Activated CD8-positive, alpha-beta memory T cell treated with anti-CD3 and anti-CD28 coated beads for 1 hour (primary cell): ENCODE results near the gene MAN1B1.
"Not testable (repeated sequence)": the region's sequence is repeated elsewhere in the genome, so short reads cannot be mapped to it uniquely, and the experiment has no call there.

Experiments used
- DNase-seq, 2 donors: peaks; one replicate each; pipeline ENCODE4 v3.0.0-alpha.2; 2020; ENCODE audit warnings: low read depth in 1 of 2; ENCODE audit errors: extremely low read depth in 1 of 2

Gene MAN1B1

DNA sequence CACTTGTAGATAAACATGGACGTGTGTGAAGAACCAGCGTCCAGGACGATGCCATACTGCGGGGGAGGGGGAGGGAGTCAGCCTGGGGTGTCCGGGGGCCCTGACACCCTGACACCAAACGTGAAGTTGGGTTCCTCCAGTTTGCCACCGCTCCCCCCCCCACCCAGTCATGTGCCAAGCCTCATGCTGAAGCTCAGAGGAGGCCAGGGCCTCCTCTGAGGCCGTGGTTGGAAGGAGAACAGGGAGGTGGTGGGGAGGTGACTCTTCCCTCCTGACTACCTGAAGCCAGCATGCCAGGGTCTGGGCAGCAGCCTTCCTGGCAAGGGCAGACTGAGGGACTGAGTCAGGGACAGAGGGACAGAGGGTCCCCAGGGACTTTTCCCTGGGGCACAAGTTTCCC is 34.5 kb upstream of the MAN1B1 start:
- no peak for DNase-seq

DNA sequence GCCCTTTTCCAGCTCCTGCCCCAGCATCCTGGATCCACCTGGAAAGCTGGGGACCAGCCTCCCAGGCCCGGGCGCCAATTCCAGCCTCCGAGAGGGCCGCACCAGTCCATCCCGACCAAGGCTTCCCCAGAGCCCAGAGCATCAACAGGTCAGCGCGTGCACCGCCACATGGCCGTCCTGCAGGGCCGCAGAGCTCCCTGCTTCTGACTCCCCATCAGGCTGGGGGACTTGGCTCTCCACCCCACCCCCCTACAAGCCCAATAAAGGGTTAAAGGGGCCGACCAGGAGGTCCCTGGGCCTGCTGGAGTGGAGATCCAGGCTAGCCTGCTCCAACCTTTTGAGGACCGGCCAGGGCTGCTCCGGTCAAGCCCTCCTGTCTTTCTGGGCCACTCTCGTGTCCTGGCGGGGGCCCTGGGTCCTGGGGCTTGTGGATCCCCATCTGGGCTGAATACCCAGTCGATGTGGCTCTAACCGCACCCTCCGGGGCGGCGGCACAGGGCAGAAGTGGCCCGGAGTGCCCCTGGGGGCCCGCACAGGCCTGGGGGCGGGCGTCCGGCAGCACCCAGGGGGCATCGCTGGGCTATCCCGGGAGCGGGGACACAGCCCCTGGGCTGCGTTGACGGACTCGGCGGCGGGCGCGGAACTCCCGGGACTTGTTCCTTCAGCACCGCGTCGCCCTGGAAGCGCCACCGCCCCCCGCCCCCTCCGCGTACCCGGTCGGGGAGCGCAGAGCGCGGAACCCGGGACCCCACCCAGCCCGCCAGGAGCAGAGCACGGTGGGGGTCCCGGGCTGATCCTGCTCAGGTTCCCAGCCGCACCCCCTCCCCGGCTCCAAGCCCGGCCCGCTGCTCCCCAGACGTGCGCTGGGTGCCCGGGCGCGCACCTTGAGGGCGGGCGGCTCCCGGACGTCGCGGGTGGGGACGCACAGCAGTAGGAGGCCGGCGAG is 33.5 kb upstream of the MAN1B1 start:
- DNase-seq = no peak

DNA sequence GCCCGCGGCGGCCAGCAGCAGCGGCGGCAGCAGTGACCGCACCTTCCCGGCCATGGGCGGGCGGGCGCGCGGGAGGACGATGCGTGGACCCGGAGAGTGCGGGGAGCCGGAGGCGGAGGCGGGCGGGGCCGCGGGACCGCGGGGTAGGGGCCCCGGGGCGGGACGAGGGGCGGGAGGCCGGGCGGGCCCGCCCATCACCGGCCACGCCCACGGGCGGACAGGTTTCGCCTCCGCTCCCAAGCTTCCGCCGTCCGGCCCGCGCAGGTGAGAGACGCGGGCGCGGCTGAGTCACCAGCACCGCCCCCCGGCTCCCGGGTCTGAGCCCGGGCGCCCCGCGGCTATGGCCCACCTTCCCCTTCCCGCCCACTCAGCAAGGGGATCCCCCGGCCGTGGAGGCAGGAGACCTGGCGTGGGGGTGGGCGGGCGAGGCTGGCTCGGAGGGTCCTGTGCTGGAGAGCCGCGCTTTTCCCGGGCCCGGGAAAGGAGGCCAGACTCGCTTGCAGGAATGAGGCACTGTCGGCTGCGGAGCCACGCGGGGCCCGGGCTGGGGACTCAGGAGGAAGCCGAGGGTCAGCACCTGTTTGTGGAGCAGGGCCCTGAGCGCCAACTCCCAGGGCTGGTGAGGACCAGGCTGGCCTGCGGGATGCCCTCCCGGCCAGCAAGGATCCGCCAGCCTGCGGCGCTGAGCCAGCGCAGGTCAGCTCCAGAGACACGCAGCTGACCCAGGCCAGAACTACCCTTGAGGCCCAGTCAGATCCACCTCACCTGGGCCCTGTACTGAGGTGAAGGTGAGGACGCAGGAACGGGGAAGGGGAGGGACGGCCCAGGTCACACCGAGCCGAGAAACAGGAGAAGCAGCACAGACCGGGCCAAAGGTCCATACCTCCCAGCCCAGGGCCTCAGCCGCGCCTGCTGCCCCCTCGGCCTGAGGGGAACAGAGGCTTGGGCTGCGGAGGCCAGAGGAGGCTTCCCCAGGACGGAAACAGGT is 32.5 kb upstream of the MAN1B1 start, which contains the start of gene ENTPD2:
Gene ENTPD2, minus strand, starts transcription at position 118 of the 988 bp plus-strand sequence. Its CDS starts 64 bp downstream, at position 54.
- no peak for DNase-seq

DNA sequence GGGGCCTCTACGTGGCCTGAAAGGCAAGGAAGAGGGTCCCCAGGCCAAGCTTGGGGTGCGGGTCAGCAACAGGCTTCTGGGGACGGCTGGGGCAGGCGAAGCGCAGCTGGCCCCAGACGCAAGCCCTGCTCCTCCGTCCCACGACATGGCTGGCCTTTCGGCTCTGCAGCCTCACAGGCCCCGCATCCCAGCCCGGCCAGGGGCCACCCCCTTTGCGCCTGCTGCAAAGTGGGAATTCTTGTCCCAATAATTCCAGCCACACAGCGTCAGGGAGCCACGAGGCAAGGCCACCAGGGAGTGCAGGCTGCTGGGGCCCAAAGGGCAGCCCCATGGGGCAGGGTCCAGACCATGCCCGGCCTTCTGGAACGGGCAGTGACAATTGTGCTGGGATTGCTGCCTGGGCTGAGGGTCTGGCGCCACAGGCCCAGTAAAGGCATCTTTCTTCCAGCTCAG is 31.8 kb upstream of the MAN1B1 start:
- no peak for DNase-seq

DNA sequence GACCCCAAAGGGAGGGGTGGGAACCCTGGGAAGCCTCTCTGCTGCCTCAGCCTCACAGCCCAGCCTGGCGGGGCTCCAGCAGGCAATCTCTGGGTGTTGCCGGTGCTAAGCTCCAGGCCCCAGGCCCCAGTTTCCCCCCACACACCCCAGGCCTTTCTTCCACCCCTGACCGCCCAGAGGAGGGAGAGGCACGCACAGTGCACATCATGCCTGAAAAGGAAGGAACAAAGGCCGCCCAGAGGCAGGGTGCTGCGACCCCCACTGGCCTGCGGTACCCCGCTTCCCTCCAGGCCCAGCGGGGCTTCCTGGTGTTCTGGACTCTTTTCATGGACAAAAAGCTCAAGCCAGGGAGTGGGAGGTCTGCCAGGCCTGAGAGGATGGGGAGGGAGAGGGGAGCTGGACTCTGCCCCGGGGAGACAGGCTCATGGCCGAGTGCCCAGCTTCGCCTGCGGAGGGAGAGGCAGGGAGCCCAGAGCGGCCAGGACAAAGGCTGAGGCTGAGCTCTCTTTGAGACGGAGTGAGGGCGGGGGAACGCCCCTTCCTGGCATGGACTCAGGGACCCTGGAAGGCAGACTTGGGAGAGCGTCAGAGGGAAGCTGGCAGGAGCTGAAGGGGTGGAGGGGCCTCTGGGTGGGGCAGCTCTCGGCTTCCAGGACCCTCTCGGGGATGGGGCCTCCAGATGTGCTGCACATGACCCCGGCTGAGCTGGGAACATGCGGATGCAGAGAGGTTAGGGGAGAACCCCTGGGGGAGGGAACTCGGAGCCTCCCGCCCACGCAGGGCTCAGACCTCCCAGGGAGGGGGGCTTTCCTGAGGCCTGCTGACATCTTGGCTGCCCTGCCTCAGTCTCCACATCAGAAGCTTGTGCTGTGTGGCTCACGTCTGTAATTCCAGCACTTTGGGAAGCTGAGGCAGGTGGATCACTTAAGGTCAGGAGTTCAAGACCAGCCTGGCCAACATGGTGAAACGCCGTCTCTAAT is 31.1 kb upstream of the MAN1B1 start:
- DNase-seq = no peak

DNA sequence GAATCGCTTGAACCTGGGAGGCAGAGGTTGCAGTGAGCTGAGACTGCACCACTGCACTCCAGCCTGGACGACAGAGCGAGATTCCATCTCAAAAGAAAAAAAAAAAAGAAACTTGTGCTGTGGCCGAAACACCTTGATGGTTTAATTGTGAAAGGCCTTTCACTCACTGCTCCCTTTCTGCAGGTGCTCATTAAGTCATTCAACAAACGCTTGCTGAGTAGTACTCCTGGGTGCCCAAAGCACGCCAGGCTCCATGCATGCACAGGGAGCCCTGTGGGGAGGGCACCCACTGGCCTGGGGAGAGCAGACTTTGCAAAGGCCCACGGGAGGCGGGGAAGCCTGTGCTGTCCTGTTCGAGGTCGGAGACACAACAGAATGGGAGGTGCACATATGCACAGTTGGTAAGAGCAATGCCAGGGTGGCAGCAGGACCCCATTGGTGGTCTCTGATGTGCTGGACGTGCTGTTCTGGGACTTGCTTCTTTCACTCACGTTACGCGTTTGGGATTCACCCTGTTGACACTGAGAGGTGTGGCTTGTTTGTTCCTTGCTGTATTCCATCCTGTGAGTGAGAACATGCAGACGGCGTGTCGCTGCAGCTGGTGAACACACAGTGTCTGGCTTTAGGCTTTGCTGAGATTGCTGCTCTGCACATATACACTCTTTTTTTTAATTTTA is 29.9 kb upstream of the MAN1B1 start:
- no peak for DNase-seq

DNA sequence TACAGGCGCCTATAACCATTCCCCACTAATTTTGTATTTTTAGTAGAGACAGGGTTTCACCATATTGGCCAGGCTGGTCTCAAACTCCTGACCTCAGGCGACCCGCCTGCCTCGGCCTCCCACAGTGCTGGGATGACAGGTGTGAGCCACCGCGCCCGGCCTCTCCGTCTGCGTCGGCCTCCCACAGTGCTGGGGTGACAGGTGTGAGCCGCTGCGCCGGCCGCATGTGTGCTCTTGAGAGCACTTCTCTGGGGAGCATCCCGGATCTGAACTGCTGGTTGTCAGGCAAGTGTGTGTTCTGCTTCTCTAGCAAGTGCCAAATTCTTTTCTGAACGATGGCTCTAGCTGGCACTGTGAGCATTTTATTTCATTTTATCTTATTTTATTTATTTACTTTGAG is 29.2 kb upstream of the MAN1B1 start:
- no peak for DNase-seq

DNA sequence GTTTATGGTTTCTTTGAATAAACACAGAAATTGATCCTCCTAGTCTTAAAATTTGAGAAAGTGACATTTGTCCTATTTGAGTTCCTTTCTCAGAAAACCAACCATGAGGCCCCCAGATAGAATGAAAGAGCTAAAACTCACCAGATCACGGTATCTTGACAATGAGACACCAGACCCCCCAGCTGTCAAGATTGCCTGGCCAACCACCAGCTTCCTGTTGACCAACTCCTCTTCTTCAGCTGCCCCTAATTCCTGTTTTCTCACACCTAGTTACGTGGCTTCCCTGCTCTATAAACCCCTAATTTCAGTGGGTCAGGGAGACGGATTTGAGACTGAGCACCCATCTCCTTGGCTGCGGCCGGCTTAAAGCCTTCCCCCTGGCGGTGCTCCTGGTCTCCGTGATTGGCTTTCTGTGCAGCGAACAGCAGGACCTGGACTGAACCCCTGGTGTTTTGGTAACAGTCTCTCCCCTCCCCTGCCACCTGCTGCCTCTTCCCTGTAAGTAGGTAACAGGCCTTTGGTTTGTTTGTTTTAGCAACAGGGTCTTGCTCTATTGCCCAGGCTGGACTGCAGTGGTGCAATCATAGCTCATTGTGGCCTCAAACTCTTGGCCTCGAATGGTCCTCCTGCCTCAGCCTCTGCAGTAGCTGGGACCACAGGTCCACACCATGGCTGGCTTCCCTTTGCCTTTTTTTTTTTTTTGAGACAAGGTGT is 28.1 kb upstream of the MAN1B1 start:
- no peak for DNase-seq

DNA sequence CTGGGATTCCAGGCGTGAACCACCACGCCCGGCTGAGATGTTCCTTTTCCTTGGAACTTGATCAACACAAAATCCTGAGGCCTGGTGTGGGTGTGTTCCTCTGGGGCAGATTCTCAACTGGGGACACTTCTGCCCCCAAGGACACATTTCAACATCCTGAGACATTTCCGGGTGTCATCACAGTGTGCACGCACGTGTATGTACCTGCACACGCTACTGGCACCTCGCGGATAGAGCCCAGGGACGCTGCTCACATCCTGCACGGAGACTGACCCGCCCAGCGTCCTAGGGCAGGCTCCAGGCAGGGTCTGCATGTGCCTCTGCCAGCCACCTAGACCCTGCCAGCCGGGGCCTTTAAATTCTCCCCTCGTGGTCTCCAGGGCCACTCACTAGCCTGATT is 24.4 kb upstream of the MAN1B1 start:
- DNase-seq = no peak

DNA sequence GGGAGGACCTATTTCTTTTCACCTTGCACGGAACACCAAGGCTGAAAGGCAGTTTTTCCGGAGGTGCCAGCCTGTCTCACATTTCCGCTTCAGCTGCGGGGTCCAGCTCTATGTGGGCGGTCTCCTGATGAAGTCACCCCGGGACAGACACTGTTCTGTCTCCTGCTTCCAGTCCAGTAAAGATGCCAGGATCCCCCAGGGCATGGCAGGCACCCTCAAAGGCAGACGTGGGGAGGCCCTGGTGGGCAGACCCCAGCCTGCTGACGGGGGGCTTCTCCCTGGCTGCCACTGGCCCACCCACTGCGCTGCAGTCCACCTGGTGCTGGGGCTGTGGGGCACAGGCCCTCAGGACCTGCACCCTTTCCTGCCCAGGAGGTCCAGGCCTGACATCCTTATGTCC is 24.0 kb upstream of the MAN1B1 start:
- DNase-seq = not testable (repeated sequence)

DNA sequence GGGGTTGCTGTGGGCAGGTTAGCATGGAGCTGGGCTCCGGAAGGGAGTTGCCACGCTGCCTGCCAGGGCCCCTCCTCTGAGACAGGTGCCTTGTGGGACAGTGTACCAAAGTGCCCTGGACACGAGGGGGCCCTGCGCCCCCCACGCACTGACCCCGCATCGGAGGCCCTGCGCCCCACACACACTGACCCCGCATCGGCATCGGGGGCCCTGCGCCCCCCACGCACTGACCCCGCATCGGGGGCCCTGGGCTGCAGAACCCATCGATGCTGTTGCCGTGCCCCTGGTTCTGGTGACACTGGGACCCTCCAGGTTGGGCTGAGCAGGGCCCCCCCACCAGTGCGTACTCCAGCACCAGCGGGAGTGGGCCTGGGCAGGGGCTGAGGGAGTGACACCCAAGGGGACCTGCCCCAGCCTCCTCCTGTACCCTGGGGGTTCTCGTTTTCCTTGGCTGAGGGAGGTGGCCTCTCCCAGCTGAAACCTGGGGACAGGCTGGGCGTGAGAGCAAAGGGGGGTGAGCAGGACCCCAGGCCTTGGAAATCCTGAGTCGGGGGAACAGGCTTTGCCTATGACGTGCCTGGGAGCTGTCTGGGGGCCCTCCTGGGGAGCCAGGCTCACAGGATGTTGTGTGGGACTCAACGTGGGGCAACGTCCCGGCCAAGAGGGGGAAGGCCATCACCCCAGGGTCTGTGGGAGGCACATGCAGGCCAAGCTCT is 23.3 kb upstream of the MAN1B1 start:
- DNase-seq = no peak

DNA sequence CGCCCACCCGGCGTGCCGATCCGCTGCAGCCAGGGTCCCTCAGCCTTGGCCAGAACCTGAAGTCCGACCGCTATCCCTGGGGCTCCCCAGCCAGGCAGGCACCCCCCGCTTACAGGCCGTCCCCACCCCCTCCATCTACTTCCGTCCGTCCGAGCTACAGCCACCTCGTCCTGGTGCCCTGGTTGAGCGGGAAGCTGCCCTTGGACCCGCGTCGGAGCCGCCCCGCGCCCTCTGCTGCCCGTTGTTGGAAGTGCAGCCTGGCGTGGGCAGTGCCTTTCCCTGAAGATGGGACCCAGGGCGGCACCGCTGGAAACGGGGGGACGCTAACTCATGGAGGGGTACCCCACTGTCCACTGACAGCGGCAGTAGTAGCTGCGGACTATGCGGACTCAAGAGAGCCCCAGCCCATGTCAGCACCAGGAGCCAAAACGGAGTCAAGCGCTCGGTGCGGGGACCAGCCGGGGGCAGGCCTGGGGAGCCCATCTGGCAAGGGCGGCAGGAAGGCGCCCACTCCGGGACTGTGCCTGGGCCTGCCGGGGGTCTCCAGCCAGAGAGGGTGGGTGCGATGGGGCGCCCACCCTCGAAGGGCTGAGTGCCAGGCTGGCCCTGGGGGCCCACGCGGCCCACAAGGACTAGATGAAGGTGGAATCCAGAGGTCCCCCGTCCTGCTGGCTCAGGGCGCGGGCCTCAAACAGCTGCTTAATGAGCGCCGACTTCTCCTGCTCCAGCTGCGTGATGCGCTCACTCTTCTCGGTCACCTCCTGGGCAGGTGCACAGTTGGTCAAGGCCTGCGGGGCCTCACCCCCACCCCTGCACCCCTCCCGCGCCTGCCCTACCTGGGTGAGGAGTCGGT is 22.5 kb upstream of the MAN1B1 start:
- DNase-seq = peak in 1 of 2 donors; percentile 53

DNA sequence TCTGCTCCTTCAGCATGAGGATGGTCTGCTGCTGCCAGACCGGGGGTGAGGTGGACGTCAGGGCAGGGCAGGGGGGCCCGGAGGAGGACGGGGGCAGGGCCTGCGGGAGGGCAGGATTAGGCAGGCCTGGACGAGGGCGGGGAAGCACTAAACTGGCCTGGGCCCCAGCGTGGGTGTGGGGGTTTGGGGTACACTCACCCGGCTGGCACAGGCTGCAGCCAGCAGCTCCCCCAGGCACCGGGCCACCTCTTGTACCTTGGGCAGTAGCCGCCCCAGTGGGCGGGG is 22.0 kb upstream of the MAN1B1 start:
- no peak for DNase-seq

DNA sequence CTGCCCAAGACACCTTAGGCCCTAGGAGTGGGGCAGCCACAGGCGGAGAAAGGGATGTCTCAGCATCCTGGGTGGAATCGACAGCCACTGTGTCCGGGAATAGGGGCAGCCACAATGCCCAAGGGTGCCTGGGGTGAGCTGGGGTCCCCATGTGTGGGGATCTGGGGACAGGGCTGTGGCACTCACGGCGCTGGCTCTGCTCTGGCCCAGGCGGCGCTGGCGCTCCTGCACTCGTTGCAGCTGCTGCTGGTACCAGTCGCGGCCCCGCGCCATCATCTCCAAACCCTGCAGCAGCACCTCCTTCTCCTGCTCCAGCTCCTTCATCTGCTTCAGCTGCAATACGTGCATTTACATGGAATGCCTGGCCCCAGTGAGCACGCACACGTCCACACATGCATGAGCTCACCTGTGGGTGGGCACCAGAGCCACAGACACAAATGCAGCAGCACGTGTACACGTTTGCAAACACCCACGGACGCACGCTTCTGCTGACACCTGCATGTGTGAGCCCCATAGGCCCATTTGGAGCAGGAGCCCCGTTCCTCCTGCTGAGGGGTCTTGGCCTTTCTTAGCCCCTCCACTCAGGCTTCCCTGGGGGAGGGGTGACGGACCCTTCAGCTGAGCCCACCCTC is 21.3 kb upstream of the MAN1B1 start:
- DNase-seq = no peak

DNA sequence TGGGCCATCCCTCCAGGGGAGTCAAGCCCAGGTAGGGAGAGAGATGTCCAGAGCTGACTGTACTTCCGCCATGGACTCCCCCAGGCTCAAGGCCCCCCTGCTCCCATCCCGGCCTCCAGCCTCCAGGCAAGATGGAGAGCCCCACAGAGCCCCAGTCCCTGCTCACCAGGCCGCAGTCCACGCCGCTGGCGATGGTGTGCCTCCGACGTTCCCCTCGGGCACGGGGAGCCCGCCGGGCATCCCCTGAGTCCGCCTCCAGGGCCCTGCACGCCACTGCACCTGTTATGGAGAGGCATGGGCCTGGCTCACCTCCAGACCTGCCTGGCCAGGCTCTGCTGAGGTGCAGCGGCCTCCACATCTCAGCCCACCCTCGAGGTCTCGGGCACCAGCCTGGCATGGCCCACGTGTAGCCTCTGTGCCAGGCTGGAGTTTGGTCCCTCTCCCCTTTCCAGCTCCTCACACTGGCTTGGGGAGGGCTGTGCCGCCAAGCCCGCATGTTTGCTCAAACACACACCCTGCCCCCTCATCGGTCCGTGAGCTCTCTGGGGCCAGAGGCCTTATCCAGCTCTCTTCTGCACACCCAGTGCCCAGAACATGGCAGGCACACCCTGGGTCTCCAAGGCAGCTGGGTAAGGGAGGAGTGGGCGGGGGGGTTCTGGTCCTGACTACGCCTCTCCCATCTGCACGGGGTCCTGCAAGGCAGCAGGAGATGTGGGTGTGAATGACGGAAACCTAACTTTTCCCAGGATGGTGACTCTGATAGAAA is 20.5 kb upstream of the MAN1B1 start:
- DNase-seq = no peak

DNA sequence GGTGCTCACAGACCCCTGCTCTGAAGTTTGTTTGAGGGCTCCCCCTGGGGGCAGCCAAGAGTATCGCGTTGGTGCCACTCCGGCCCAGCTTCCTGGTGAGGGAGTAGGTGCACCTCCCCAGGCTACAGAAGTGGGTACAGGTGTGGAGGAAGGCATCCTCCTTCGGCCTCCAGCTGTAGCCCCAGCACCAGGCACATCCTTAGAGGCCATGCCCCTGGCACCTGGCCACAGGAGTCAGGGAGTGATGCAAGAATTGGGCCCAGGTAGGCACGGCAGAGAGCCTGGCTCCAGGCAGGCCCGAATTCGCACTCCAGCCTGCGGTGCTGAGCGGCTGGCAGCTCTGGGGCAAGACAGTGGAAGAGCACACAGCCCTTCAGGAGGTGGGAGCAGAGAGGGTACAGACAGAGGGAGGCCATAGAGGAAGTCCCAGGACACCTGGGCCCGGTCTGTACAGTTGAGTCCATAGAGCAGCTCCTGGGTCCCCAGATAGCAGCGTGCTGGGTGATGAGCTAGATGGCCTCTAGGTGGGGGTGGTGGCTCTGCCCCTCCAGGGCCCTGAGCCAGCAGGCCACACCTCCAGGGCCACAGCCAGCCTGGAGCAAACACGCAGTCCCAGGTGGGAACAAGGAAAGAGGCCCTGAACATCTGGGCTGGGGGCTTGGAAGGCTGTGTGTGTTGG is 18.8 kb upstream of the MAN1B1 start:
- DNase-seq = peak; percentile 68 to 70
